ENCODE data around the gene RGCC. TPM values are rescaled to one million over a fixed set of nuclear protein-coding genes. Genes with fewer than 3 reads are reported as not detected.
A peak's percentile ranks its signal among the peaks of the same experiment; 100 is the strongest.

The RGCC gene
- total and polyA plus RNA-seq, 2 of the 4 experiments (the other 2 are of a cell fraction) = 7.5 to 7.6 TPM

DNA sequence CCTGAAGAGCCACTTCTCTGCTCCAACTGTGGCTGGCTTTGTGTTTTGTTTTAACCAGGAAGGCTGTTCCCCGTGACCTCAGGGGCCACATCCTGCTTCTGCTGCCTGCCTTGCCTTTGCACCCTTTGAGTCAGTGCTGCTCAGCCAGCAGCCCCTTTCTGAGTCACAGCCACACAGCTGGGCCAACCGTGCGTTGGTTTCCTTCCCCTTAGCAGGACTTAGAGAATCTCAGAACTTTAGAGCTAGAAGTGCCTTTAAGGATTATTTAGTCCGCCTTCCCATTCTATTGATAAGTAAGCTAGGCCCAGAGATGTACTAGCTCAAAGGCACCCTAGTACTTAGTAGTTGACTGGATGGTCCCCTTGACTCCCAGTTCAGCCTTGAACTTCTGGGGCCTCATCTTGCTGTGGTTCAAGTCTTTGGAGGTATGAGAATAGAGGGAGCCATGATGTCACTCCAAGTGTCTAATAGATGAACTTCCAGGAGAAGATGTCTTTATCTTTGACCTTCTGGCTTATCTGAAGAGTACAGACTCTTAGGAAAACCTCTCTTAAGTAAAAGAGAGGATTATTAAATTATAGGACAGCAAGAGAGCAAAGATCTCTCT lies 8.0 kb downstream of the RGCC start:
- intact Hi-C loops (cut with micrococcal nuclease) (no loop called here), dilution Hi-C loops (cut with HindIII; ENCODE audit: low sequenced_read_pairs, unreplicated experiment) (no loop called here), in situ Hi-C loops (cut with MboI; ENCODE audit: low sequenced_read_pairs) (loop anchor here (25.0 kb wide), 1 partner anchor 172 kb away; no protein-coding TSS in a partner anchor)
- Histone ChIP-seq H3K18ac (ENCODE audit: low read depth, low read length) (peak overlapping the region; percentile 64), H2AK9ac (replicated peaks; ENCODE audit: low read depth, low read length, poor library complexity) (no peak overlapping the region), H3K23ac (ENCODE audit: low read depth, low read length) (peak overlapping the region; percentile 49; the same call in 1 of the 2 replicates), H3K36me3 (ENCODE audit: control insufficient read depth, insufficient read depth, low read length) (peaks cover 69% of the 10 kb centered on the region), H3K4ac (ENCODE audit: low read depth, low read length) (peak overlapping the region; percentile 59), H2BK20ac (ENCODE audit: low read depth, low read length) (peak overlapping the region; percentile 18), H3K9ac (ENCODE audit: low read depth, low read length) (peak overlapping the region; percentile 16; the same call in 1 of the 2 replicates), H4K91ac (ENCODE audit: insufficient read depth, low read depth, low read length) (peak overlapping the region; percentile 6; the same call in 1 of the 2 replicates), H3K14ac (replicated peaks; ENCODE audit: low read depth, low read length) (0 out of 2 replicates have a peak overlapping the region, but pooled peaks have one; percentile 47), H3K79me1 (ENCODE audit: low read depth in 1 of 2, low read length in 2 of 2) (peaks cover 5 to 36% of the 10 kb centered on the region in 2 experiments), H2AK5ac (ENCODE audit: low read depth, low read length) (peak overlapping the region; percentile 38; the same call in 1 of the 2 replicates), H3K9me1 (ENCODE audit: insufficient read depth, low read length) (peaks cover 15% of the 10 kb centered on the region), H4K8ac (ENCODE audit: low read depth in 2 of 2, low read length in 2 of 2) (peak overlapping the region; percentile 71; a peak in 1 of 4 replicates), H3K56ac (ENCODE audit: extremely low read depth, insufficient read depth, low read length) (0 out of 2 replicates have a peak overlapping the region, but pooled peaks have one; percentile 20), H3K4me3 (ENCODE audit: insufficient read depth, low read depth, low read length) (no peak overlapping the region), H3K27me3 (ENCODE audit: control insufficient read depth, insufficient read depth, low read length) (no peaks in the 10 kb centered on the region), H3K9me3 (ENCODE audit: control insufficient read depth, insufficient read depth, low read length) (no peaks in the 10 kb centered on the region), H3K4me1 (ENCODE audit: control insufficient read depth, insufficient read depth, low read length) (peaks cover 18% of the 10 kb centered on the region), H4K20me1 (ENCODE audit: insufficient read depth, low read length) (peaks cover 27% of the 10 kb centered on the region), H3K4me2 (ENCODE audit: low read depth, low read length) (peak overlapping the region; percentile 12; the same call in 1 of the 2 replicates), H2BK120ac (ENCODE audit: low read depth, low read length) (peak overlapping the region; percentile 53; the same call in 1 of the 2 replicates), H2AFZ (replicated peaks; ENCODE audit: low read length, poor library complexity) (peak overlapping the region; percentile 78), H2BK5ac (ENCODE audit: low read depth, low read length, poor library complexity, severe bottlenecking) (peak overlapping the region; percentile 70), H3K27ac (ENCODE audit: insufficient read depth, low read length) (peak overlapping the region; percentile 62), H4K5ac (ENCODE audit: low read depth, low read length) (no peak overlapping the region), H2BK15ac (ENCODE audit: low read depth, low read length) (peak overlapping the region; percentile 99)
- ATAC-seq (ENCODE audit: low read depth) = peak; percentile 90
- BruUV-seq (replicated peaks) = no TSS peak
- POLR2A ChIA-PET (ENCODE audit: unreplicated experiment) = interaction anchor here (0.6 kb wide), 1 partner anchor 121 kb away, joined by 6 read pairs; no protein-coding TSS in a partner anchor
- TF ChIP-seq BHLHE40 (IDR thresholded peaks at IDR 0.05; ENCODE audit: low read depth, low read length) (peak; percentile 67), MAZ (IDR thresholded peaks at IDR 0.05; ENCODE audit: borderline replicate concordance, low read depth, low read length) (peak; percentile 40; the same call in 1 of the 2 replicates), SMC3 (IDR thresholded peaks at IDR 0.05; ENCODE audit: low read depth, low read length) (0 out of 2 replicates have a peak, but pooled peaks have one; percentile 14), FOS (IDR thresholded peaks at IDR 0.05; ENCODE audit: low read depth, low read length) (peak; percentile 71), RAD21 (IDR thresholded peaks at IDR 0.05; ENCODE audit: low read length) (no peak)
- CTCF ChIA-PET = no interaction called here
- no CpG with 5 or more reads among the region's 4 CpGs for WGBS, 2 experiments (ENCODE audit: extremely low coverage in 2 of 2, insufficient read length in 1 of 2)
- peak; percentile 94 for DNase-seq
